GM18505 (cell line): ENCODE results near the gene PDSS1.
"Not testable (repeated sequence)": the region's sequence is repeated elsewhere in the genome, so short reads cannot be mapped to it uniquely, and the experiment has no call there.

Source experiments
- ATAC-seq: cut with Tn5 transposase; IDR thresholded peaks from one replicate; pipeline ENCODE4 v1.9.1; 2021; ENCODE audit not compliant: unreplicated experiment
- POLR2A ChIP-seq: IDR thresholded peaks from 4 replicates; pipeline ENCODE4 v1.6.1; 2011; ENCODE audit warnings: borderline replicate concordance; ENCODE audit not compliant: insufficient read depth, insufficient read length; ENCODE audit errors: extremely low read depth

PDSS1 gene

GRCh38 chr10:26780106-26780792, 82.7 kb downstream of the PDSS1 start:
- TF ChIP-seq POLR2A, result no peak
- ATAC-seq, result no peak

GRCh38 chr10:26780793-26781601, 83.5 kb downstream of the PDSS1 start:
- peak; percentile 53 for ATAC-seq
- no peak for TF ChIP-seq POLR2A

- peak; percentile 10 for ATAC-seq
- no peak for TF ChIP-seq POLR2A
Measured at GRCh38 chr10:26781797-26782196, 84.3 kb downstream of the PDSS1 start.

GRCh38 chr10:26787362-26787761, 89.9 kb downstream of the PDSS1 start:
- no peak for TF ChIP-seq POLR2A
- ATAC-seq, result no peak

GRCh38 chr10:26789779-26790178, 92.3 kb downstream of the PDSS1 start:
- not testable (repeated sequence) for ATAC-seq

GRCh38 chr10:26790221-26790995, 92.9 kb downstream of the PDSS1 start:
- TF ChIP-seq POLR2A, result no peak
- no peak for ATAC-seq

GRCh38 chr10:26792758-26793495, 95.4 kb downstream of the PDSS1 start:
- no peak for ATAC-seq

More at GRCh38 chr10:26792758-26793495, 95.4 kb downstream of the PDSS1 start:
- TF ChIP-seq POLR2A, result no peak
